Activated CD8-positive, alpha-beta memory T cell treated with anti-CD3 and anti-CD28 coated beads, Interleukin-2, amount 50 U/mL, for 1 hour (primary cell): ENCODE results near the gene PARP3.

Experiments used
- DNase-seq: peaks from one replicate; pipeline ENCODE4 v3.0.0-alpha.2; 2020; ENCODE audit errors: extremely low read depth

PARP3 gene

DNA sequence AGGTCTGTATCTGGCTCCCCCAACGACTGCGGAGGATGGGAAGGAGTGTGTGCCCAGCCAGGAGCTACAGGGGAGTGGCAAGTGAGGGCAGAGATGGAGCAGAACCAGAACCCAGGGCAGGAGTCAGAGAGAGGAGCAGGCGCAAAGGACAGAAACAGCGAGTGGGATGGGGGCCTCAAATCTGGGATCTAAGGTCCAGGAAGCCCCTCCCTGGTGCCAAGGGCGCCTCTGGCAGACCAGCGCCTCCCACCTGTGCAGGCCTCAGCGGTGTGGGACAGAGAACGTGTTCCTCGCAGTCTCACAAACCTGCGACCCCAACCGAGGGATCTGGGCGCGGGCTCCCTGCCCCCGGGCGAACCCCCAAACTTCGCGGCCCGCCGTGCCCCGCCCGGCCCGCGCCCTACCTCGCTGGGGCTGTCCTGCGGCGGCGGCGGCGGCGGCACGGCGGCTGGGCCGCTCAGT, 24.8 kb downstream of the PARP3 start:
- no peak for DNase-seq

DNA sequence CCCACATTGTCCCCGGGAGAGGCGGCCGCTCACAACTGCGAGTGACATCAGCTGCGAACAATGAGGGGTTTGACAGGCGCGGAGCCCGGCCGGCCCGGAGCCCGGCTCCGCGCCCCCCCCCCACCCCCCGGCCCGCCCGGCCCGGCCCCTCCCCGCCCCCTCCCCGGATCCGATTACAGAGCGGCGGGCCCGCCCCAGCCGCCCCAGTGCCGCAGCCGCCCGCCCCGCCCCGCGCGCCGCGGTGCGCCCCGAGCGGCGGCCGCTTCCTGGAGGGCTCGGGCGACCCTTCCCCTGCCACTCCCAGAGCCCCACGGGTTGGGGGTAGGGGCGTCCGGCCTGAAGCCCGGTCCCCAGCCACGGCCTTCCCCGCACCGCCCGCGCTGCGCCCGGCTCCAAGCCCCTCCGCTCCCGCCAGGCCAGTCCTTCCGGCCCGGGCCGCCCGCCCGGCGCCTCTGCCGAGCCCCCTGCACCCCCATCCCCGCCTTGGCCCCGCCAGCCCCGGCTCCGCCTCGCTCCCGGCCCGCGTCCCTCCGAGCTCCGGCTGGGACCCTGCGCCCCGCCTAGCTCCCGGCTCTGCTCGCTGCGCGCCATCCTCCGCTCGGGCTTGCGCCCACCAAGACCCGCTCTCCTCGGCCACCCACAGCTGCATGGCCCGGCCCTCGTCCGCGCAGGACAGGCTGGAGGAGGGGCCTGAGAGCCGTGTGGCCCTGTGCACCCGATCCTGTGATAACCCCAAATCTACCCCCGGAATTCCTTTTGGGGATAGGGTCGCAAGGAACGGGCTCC, 25.4 kb downstream of the PARP3 start, which contains the start of gene PCBP4:
TSS of gene PCBP4 (minus strand) at position 71 of the 786 bp plus-strand sequence. CDS start 6,214 bp downstream, outside the sequence.
- DNase-seq = no peak

DNA sequence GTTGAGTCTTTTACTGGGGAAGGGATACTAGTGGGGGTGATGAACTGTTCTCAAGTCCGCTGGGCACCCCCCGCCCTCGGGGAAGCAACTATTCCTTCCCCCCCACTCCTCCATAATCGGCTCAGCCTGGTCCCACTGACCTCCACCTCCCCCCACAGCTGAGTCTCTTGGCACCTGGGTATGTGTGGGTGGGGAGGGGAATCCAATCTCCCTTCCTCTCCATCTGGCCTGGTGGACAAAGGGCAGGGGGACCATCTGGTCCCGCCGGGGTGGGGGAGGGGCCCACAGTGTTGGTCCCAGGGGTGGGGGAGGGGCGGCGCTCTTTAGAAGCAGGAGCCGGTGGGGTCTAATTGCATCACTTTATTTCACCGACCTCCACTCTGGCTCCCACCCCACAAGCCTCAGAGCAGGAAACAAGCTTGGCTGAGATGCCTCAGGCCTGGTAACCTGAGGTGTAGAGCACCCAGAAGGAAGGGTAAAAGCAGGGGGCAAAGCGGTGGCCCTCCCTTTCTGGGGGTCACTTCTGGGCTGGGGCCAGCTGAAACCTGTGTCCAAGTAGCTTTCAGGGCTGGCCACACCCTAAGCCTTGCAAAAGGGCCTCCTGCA, 26.1 kb downstream of the PARP3 start:
- DNase-seq = no peak

DNA sequence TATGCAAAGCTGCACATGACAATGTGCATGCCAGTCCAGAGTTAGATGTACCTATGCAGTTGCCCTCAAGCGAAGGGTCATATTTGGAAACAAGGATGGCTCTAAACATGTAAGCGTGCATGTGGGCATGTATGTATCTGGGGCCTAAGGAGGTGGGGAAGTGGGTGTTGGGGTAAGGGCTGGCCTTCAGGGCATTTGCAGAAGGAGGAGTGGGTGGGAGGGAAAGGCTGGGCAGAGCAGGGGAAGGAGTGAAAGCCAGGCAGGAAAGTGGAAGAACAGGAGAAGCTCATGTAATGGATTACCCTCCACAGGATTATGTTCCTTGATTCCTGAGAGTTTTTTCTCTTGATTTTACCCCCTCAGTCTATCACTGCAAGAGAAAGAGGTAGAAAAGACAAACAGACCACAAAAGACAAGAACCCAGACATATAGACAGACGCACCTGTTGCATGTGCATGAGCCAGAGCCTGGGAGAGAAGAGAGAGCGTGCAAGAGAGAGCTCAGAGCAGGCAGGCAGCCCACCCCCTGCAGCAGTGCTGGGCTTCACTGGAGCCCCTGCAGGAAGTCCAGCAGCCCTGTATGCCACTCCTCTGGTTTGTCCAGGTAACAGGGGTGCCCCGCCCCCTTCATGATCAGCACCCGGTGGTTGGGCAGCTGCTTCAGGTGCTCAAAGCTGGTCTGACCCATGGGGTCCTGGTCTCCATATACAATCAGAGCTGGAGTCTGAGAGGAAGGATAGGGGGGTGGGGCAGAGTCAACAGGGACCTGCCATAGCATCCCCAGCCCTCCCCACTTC, 26.9 kb downstream of the PARP3 start:
- DNase-seq = no peak

DNA sequence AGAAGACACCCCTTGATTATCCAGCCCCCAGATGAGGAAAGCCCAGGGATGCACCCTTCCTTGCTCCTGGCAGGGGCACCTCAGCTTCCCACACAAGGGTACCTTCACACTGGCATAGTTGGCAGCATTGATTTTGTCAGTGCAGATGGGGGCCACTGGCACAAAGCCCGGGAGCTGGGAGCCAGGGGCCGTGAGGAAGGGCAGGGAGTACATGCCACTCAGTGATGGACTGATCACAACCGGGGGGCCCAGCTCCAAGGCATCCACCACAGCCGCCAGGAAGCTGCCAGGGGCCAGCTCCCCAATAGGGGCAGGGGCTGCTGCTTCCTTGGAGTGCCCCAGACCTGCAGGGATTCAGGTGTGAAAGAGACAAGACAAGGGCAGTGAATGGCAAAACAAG, 27.7 kb downstream of the PARP3 start:
- DNase-seq = no peak

DNA sequence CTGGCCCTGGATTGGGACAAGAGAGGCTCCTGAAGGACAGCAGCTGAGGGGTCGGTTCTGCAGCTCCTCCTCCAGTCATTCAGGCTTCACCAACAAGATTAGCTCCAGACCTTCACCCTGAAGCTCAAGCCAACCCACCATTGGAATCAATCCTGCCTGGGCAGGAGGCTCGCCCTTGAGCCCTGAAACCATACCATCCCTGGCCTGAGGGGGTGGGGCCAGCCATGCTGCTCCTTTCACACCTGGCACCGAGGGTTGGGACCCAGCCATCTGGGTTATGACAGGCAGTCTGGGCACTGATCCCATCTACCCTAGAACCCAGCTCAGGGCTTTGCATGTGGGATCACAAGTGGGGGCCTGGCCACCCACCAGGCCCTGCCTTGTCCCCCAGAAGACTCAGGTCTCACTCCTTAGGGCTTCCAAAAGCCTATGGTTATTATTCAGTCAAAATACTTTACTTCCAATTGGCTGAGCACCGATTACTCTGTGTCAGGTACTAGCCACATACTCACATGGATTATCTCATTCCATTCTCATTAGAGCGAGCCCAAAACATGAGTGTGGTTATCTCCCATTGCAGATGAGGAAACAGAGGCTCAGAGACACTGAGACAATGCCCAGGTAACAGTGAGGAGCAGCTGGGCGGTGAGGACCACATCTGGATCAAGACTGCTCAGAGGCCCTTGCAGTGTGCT, 28.6 kb downstream of the PARP3 start:
- no peak for DNase-seq

DNA sequence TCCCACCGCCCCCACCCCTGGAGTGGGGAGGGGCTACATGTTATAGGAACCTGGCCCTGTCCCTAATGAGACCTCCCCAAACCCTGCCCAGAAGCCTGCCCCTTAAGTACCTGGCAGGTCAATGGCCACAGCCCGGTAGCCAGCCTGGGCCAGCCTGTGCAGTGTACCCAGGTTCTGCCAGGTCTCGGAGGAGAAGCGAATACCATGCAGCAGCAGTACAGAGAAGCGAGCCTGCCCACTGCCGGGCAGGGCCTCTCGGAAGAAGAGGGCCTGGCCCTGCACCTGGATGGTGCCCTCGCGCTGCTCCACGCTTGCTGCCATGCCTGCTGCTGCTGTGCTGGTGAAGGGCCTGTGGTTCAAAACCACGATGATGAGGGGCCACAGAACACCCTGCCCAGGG, 29.2 kb downstream of the PARP3 start:
- DNase-seq = no peak

DNA sequence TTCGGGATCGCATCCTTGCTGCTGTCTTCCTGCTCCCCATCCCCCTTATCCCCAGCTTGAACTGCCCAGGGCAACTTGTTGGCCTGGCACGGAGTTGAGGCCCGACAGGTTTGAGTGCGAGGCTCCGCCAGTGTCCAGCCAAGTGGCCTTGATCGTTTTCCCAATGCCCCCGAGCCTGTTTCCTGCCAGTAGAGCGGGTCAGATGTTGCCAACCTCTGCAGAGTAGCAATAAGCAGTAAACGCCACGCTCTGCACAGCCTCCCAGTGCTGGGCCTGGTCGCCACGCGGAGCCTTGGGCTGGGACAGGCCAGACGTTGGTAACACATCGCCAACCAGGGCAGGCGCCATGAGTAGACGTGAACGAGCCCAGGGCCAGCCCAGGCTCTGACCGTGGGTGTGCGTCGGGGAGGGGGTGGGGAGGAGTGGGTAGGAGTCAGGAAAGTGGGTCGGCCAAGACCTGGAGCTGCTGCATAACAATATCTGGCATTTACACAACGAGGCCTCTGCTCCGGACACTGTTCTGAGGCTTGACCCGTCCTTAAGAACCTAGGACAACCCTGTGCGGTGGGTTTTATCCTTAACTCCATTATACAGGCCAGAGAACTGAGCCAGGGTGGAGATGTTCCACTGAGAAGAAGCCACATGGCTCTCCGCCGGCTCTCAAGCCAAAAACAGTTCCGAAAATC, 32.3 kb downstream of the PARP3 start:
- no peak for DNase-seq

DNA sequence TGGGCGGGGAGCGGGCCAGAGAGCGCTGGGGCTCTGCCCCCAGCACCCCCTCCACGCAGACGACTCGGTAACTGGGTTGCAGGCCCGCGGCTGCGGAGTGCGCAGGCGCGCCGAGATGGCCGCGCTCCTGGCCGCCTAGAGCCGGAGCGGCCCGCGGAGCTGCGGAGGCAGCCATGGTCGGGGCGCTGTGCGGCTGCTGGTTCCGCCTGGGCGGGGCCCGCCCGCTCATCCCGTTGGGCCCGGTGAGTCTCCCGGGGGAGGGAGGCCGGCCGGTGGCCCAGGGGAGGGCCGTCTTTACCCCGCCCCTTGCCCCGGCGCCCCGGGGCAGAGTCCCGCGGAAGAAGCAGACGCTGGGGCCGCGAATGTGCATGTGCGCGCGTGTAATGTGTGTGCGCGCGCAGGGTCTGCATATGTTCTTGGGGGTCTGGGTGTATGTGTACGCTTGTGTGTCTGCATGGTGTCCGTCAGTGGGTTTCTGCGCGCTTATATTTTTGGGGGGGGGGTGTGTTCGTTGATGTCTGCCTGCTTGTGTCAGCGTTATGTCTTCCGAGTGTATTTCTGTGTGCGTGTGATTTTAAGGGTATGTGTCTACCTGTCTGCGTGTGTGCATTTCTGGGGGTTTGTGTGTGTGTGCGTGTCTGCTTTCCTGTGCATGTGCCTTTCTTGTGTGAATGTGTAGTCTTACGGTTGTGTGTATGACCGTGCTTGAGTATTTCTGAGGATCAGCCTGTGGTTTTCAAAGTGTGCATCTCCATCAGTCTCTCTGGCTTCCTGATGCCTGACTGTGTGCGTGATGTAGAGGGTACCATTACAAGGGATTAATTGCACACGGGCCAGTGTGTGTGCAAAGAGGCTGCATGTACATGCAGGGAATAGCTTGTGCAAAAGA, 33.0 kb downstream of the PARP3 start, which contains the start of gene ABHD14A:
TSS of gene ABHD14A (plus strand) at position 102 of the 889 bp plus-strand sequence. CDS start at position 174, 72 bp downstream.
- no peak for DNase-seq

DNA sequence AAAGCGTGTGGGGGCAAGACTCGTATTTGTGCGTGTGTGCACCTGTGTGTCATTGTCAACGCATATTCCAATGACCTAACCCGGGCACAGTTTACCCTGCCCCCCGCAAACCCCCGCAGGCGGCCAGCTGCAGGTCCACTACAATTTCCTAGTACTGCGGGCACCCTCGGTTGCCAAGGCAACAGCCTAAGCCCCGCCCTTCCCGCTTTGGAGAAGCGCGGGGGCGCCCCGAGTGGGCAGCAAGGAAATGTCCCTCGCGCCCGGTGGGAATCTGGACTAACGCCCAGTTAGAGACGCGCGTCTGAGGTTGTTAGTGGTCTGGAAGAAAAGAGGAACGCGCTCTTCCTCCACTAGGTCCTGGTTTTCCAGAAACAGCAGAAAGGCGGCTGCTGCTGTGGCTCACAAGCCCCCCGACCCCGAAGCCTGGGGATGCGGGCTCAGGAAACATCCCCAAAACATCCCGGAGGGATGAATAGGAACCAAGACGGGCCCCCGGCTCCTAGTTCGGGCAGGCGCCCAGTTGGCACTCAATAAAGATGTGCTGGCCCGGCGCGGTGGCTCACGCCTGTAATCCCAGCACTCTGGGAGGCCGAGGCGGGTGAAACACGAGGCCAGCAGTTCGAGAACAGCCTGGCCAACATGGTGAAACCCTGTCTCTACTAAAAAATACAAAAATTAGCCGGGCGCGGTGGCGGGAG, 33.8 kb downstream of the PARP3 start:
- DNase-seq = no peak

DNA sequence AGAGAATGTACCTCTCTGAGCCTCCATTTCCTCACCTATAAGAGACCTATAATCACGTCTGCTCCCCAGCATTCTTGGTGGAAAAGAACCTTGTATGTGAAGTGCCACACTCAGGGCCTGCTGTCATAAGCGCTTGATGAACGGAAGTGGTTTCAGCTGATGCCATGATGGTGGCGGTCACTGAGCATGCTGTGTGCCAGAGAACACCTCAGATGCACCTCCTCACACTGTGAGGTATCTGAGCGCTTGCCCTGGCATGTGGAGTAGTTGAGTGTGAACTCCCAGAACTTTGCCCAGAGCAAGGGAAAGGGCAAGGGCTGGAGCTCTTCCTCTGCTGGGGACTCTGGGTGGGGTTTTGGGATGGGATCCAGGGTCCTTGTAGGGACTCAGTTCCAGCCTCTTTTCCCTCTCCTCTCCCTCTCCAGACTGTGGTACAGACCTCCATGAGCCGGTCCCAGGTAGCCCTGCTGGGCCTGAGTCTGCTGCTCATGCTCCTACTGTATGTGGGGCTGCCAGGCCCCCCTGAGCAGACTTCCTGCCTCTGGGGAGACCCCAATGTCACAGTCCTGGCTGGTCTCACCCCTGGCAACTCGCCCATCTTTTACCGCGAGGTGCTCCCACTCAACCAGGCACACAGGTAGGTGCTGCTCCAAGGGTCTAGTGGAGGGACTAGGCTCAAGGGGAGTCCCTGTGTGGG, 35.4 kb downstream of the PARP3 start:
- no peak for DNase-seq

DNA sequence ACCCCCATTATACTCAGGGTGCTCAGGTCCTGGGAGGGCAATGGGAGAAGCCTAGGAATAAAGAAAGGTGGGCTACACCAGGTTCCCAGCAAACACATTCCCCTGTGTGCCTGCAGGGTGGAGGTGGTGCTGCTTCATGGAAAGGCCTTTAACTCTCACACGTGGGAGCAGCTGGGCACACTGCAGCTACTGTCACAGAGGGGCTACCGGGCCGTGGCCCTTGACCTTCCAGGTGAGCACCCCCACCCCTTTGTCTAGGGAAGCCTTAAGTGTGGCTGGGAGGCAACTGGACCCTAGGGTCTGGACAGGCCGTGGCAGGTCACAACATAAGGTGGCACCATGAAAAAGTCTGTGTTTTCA, 36.0 kb downstream of the PARP3 start:
- no peak for DNase-seq

DNA sequence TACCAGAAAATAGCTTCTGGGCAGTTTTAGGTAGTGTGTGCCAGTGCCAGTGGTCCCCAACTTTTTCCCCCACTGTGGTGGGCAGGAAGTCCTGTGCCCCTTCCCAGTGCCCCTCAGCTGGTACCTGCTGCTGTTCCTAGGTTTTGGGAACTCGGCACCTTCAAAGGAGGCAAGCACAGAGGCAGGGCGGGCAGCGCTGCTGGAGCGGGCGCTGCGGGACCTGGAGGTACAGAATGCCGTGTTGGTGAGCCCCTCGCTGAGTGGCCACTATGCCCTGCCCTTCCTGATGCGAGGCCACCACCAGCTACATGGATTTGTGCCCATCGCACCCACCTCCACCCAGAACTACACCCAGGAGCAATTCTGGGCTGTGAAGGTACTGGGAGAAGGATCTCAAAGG, 38.1 kb downstream of the PARP3 start:
- DNase-seq = no peak

DNA sequence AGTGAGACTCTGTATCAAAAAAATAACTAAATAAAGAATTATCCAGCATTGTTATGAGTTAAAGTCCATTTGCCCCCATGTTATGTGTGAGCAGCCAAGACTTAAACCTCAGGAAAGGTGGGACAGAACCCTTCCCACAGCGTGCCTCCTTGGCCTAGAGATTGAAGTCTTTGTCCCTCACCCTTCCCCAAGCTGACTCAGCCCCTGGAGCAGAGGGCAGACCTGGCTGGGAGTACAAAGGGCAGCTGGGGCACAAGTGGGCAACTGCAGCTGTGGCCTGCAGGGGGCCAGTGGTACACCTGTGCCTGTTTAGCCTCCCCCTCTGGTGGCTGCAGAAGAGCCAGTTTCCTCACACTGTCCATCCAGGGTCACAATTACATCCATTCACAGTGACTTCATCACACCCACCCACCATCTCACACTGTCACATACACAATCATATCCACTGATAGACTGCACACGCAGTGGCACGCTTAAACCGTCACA, 40.2 kb downstream of the PARP3 start:
- DNase-seq = no peak

DNA sequence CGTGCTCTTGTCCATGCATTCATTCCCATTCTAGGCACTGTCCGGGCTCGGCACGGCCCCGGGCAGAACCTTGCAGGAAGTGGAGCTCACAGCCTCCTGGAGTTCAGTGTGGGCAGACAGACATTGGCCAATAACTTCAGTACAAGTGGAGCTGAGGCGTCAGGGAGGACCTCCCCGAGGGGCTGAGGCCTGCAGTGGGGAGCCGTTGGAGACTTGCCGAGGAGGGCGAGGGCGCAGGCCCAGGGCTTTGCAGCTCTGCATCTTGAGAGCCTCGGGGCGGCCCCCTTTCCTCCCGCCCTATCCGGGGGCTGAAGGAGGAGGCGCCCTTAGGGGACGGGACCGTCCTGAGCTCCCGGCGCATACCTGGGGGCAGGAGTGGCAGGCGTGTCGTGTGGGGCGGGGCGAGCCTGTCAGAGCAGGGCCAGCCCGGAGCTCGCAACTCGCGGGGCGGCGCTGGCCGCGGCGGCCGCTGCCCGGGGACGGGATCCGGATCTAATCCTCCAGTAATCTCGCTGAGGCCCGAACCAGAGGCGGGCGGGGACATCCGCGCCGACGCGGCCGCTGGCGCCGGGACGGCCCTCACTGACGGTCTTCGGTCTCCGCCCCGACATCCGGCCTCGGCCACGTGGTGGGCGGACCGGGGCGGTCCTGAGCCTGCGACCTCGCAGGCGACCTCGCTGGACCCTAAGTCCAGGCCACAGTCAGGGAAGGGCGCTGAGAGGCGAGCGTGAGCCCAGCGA, 40.8 kb downstream of the PARP3 start, which contains the start of gene ACY1:
TSS of gene ACY1 (plus strand) at position 698 of the 740 bp plus-strand sequence. CDS start 530 bp downstream, outside the sequence.
- DNase-seq = no peak

DNA sequence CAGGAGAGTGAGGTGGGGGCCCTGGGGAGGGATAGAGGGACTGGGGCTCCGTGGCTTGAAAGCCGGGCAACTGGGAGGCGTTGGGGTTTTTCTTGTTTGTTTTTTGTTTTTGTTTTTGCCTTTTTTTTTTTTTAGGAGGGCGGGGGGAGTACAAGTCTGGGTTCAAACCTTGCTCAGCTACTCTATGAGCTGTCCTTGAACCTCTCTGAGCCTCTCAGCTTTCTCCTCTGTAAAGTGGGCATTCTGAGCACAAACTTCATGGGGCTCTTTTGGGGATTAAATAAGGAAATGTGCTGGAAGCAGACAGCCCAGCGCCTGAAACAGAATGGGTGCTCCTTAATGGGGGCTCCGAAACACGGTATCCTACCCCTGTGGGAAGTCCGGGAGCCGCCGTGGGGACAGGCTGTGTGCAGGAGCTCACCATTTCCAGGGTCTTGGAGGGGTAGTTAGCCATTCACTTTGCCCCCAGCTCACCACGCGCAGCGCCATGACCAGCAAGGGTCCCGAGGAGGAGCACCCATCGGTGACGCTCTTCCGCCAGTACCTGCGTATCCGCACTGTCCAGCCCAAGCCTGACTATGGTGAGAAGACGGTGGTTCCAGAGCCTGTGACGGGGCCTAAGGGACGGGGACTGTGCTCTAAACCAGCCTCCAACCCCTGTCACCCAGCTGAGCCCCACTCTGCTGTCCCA, 41.6 kb downstream of the PARP3 start:
- DNase-seq = no peak

DNA sequence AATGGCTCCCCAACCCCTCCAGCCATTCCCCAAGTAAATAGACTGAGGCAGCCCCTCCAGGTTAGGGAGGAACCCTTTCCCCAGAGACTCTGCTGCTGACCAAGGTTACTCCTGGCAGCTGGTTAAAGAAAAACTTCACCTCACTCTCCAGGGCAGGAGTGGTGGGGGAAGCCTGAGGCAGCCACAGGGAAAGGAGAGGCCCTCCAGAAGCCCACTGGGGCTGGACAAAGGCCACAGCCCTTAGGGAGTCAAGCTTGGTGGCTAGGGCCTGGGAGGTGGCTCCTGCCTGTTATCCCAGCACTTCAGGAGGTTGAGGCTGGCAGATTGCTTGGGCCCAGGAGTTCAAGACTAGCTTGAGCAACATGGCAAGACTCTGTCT, 42.1 kb downstream of the PARP3 start:
- no peak for DNase-seq
